Camera-type eye (tissue), 1 donor: ENCODE data around the gene C1orf21. TPM values are rescaled to one million over a fixed set of nuclear protein-coding genes. Genes with fewer than 3 reads are reported as not detected.

Experiments
- total RNA-seq: library from RNA; depleted of rRNA; stranded (reverse); fragments of >200 nt; gene quantifications from one replicate; pipeline ENCODE4 v1.2.3, GENCODE V29; 2014

The C1orf21 gene
- total RNA-seq, result 43.2 TPM

DNA sequence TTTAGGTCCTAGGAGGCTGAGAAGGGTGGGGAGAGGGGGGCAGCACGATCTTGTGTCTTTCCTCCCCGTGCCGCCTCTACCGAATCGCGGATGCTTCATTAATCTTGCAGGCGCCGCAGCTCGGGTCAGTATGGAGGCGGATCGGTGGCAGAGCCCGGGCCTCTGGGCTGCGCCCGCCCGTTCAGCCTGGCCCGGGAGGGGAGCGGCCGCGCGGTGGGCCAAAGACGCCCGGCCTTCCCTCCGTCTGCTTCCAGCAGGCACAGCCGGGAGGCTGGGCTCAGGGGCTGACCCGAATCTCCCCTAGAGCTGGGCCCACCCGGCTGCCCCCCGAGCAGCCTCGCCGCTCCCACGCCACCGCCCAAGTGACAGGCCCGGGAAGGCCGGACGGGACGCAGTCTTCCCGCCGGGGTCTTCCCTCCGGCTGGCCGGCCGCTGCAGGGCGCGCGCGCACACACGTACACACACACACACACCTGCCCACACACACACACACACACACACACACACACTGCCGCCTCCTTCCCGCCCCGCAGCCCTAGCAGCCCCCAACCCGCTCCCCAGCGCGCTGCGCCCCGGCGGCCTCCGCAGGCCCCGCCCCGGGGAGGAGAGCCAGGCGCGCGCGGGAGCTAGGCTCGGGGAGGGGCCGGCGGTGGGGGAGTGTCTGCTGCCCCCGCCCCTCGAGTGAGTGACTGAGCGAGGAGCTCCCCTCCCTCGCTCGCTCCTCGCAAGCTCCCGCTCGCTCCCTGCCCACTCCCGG, at the start of gene C1orf21:
C1orf21 (plus strand) TSS at position 718 of the 757 bp plus-strand sequence. CDS start 90,481 bp downstream, outside the sequence.

